A673 (cell line): ENCODE measurements around the gene CCDC24. TPM values are rescaled to one million over a fixed set of nuclear protein-coding genes. Genes with fewer than 3 reads are reported as not detected.

Source experiments
- BruUV-seq: library from RNA; stranded (reverse); fragments of 400-500 nt; replicated peaks from 2 replicates; lab custom pipeline; 2021; lab: Mats Ljungman, UMichigan
- CTCF ChIA-PET: fragments of 300-600 bp; sonication (Branson Sonifier 250); formaldehyde crosslinking; loops from one replicate; lab custom pipeline; 2022; ENCODE audit warnings: antibody characterized with exemption; lab: Charles Lee
- POLR2A ChIA-PET: fragments of 300-600 bp; sonication (Branson Sonifier 250); formaldehyde crosslinking; loops from one replicate; lab custom pipeline; 2022; ENCODE audit warnings: antibody characterized with exemption; ENCODE audit not compliant: low non-redundant PET; lab: Charles Lee
- DNase-seq: peaks from one replicate; pipeline ENCODE4 v3.0.0-alpha.2; 2015; ENCODE audit warnings: low spot score
- H3K27ac ChIP-seq: fragments of 200-600 bp; sonication (generic); 2 replicates; pipeline ENCODE4 v1.5.1; 2016; ENCODE audit warnings: mixed run types, low read depth, mild to moderate bottlenecking, mixed read lengths, antibody characterized with exemption, low read length; ENCODE audit not compliant: poor library complexity, severe bottlenecking
- H3K27me3 ChIP-seq: fragments of 200-600 bp; sonication (generic); replicated peaks from 2 replicates; pipeline ENCODE4 v1.6.1; 2017; ENCODE audit warnings: mixed run types, low read depth, mild to moderate bottlenecking, mixed read lengths, antibody characterized with exemption, low read length; ENCODE audit not compliant: insufficient read depth, poor library complexity
- H3K36me3 ChIP-seq: fragments of 200-600 bp; sonication (generic); 2 replicates; pipeline ENCODE4 v1.6.1; 2016; ENCODE audit warnings: mixed run types, mild to moderate bottlenecking, mixed read lengths, antibody characterized with exemption, low read length; ENCODE audit not compliant: insufficient read depth, poor library complexity, severe bottlenecking
- H3K4me1 ChIP-seq: fragments of 200-600 bp; sonication (generic); 2 replicates; pipeline ENCODE4 v1.6.1; 2017; ENCODE audit warnings: mixed run types, mild to moderate bottlenecking, mixed read lengths, antibody characterized with exemption, low read length; ENCODE audit not compliant: insufficient read depth, poor library complexity, severe bottlenecking
- H3K4me3 ChIP-seq: fragments of 200-600 bp; sonication (generic); 2 replicates; pipeline ENCODE4 v1.5.1; 2016; ENCODE audit warnings: low read depth, mixed run types, mild to moderate bottlenecking, mixed read lengths, low read length; ENCODE audit not compliant: poor library complexity, severe bottlenecking
- H3K9me3 ChIP-seq: fragments of 200-600 bp; sonication (generic); 2 replicates; pipeline ENCODE4 v1.6.1; 2016; ENCODE audit warnings: mixed run types, low read depth, mild to moderate bottlenecking, mixed read lengths, antibody characterized with exemption, low read length; ENCODE audit not compliant: poor library complexity, severe bottlenecking
- EZH2 ChIP-seq: fragments of 200-600 bp; sonication (generic); IDR thresholded peaks from 2 replicates; pipeline ENCODE4 v1.6.1; 2017; ENCODE audit warnings: borderline replicate concordance, low read depth, mild to moderate bottlenecking, mixed read lengths, antibody characterized with exemption, low read length; ENCODE audit not compliant: poor library complexity, severe bottlenecking
- intact Hi-C: fragments of 100-400 bp; cut with micrococcal nuclease; formaldehyde crosslinking; loops from one replicate; pipeline ENCODE4 v1.10.0; 2022; ENCODE audit not compliant: unreplicated experiment
- total RNA-seq: library from RNA; stranded (reverse); gene quantifications from 2 replicates; pipeline ENCODE4 v1.2.3, GENCODE V29; 2021
- TF ChIP-seq, protein P1 (sequence below): fragments of 300-800, 200-600 bp; sonication (generic); conservative IDR thresholded peaks from 2 replicates; pipeline ENCODE4 v1.5.1; 2017; ENCODE audit warnings: low read depth, mild to moderate bottlenecking, antibody characterized with exemption, low read length, moderate library complexity, mixed read lengths

CCDC24 gene
- total RNA-seq, 1 experiment from 2014 or later = 5.6 TPM

DNA sequence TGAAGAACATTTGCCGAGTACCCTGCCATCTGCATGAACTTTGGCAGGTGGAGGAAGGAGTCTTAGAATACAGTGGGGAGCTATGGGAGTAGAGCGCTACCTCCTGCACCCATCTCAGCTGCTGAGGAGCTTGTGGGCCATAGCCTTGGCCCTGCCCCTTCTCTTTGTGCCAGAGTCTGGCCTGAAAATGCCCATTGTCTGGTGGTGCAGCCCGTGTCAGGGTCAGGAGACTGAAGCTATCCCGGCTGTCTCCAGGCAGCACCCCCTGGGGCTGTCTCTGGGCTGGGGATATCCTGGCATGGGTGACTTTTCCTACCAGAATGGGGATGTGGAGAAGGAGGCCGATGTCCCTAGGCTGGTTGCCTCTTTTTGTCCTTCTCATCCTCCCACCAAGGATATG, 37.4 kb upstream of the CCDC24 start:
- CTCF ChIA-PET = no interaction called here
- POLR2A ChIA-PET = no interaction called here
- intact Hi-C loops = no loop called here

DNA sequence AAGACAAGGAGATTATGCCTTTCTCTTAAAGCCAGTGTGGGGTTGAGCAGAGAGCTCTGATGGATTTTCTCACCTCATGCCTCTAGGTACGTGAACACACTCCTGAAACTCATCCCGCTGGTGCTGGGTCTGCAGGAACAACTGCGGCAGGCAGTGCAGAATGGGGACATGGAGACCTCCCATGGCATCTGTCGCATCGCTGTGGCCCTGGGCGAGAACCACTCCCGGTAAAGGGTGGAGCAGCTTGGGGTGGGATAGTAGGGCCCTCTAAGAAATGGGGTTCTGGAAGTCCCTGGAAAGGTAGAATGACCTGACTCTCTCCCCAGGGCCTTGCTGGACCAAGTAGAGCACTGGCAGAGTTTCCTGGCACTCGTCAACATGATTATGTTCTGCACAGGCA, 35.2 kb upstream of the CCDC24 start:
- intact Hi-C loops = no loop called here
- ChIA-PET CTCF (no interaction called here), POLR2A (no interaction called here)
- DNase-seq = no peak
- H3K9me3 ChIP-seq = no peaks in the 10 kb centered on the region
- no peaks in the 10 kb centered on the region for H3K27me3 ChIP-seq
- no peak overlapping the region for H3K4me3 ChIP-seq
- no TSS peak for BruUV-seq
- TF ChIP-seq EZH2 = no peak
- TF ChIP-seq, protein P1, sequence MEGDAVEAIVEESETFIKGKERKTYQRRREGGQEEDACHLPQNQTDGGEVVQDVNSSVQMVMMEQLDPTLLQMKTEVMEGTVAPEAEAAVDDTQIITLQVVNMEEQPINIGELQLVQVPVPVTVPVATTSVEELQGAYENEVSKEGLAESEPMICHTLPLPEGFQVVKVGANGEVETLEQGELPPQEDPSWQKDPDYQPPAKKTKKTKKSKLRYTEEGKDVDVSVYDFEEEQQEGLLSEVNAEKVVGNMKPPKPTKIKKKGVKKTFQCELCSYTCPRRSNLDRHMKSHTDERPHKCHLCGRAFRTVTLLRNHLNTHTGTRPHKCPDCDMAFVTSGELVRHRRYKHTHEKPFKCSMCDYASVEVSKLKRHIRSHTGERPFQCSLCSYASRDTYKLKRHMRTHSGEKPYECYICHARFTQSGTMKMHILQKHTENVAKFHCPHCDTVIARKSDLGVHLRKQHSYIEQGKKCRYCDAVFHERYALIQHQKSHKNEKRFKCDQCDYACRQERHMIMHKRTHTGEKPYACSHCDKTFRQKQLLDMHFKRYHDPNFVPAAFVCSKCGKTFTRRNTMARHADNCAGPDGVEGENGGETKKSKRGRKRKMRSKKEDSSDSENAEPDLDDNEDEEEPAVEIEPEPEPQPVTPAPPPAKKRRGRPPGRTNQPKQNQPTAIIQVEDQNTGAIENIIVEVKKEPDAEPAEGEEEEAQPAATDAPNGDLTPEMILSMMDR = no peak
- no peak overlapping the region for H3K27ac ChIP-seq
- H3K4me1 ChIP-seq = no peaks in the 10 kb centered on the region
- H3K36me3 ChIP-seq = peaks cover 11% of the 10 kb centered on the region

More for the DNA sequence above, 37.4 kb upstream of the CCDC24 start:
- Histone ChIP-seq H3K27ac (no peak overlapping the region), H3K4me1 (no peaks in the 10 kb centered on the region), H3K36me3 (peaks cover 6% of the 10 kb centered on the region), H3K4me3 (no peak overlapping the region), H3K9me3 (no peaks in the 10 kb centered on the region), H3K27me3 (no peaks in the 10 kb centered on the region)
- DNase-seq = no peak
- TF ChIP-seq EZH2 = no peak
- TF ChIP-seq, protein P1 = no peak
- BruUV-seq = no TSS peak

DNA sequence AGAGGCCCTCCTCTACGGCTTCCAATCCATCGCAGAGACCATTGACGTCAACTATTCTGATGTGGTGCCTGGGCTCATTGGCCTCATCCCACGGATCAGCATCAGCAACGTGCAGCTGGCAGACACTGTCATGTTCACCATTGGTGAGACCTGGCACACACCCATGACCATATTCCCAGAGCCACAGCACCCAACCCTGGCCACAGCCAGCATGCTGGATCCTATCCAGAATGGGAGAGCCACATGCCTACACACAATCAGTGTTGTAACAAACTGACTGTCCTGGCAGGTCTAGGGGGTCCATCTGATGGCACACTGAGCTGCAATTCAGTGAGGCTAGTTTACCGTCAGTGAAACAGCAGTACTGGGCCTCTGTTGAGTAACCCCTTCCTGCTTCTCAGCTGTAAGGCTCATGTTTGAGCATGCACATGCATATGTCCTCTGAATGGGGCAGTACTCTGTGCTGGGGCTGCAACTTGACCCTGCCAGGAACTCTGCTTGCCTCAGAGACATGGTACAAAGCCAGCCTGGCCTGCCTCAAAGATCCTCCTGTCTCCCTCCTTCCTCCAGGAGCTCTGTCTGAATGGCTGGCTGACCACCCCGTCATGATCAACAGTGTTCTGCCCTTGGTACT, 33.9 kb upstream of the CCDC24 start:
- no TSS peak for BruUV-seq
- Histone ChIP-seq H3K27me3 (no peaks in the 10 kb centered on the region), H3K27ac (no peak overlapping the region), H3K4me1 (no peaks in the 10 kb centered on the region), H3K36me3 (peaks cover 11% of the 10 kb centered on the region), H3K9me3 (no peaks in the 10 kb centered on the region), H3K4me3 (no peak overlapping the region)
- ChIA-PET CTCF (no interaction called here), POLR2A (no interaction called here)
- no peak for DNase-seq
- no peak for TF ChIP-seq EZH2
- TF ChIP-seq, protein P1 = no peak
- intact Hi-C loops = no loop called here
